Measurements from ENCODE around the gene SKIC8.

The SKIC8 gene

GRCh38 chr15:78299101-78299930 lies at the start of gene SKIC8:
SKIC8 (minus strand) TSS chr15:78299609; CDS start chr15:78295686, 3,923 bp downstream.
- peak; percentile 97 for DNase-seq

GRCh38 chr15:78347586-78348543 lies 48.5 kb upstream of the SKIC8 start:
- DNase-seq: no peak

- DNase-seq: no peak
Measured at GRCh38 chr15:78345396-78346125, 46.2 kb upstream of the SKIC8 start.

GRCh38 chr15:78343276-78344060 lies 44.1 kb upstream of the SKIC8 start:
- peak; percentile 21 for DNase-seq

- DNase-seq: peak; percentile 13
Measured at GRCh38 chr15:78342021-78342420, 42.6 kb upstream of the SKIC8 start.

- peak; percentile 42 for DNase-seq
Measured at GRCh38 chr15:78341057-78341987, 41.9 kb upstream of the SKIC8 start.

GRCh38 chr15:78340231-78341056 lies 41.0 kb upstream of the SKIC8 start, which contains the start of gene CRABP1:
CRABP1 (plus strand) TSS chr15:78340353; CDS start chr15:78340429, 76 bp downstream.
- DNase-seq: peak; percentile 41

- DNase-seq: no peak
Measured at GRCh38 chr15:78339559-78339958, 40.1 kb upstream of the SKIC8 start.

GRCh38 chr15:78338781-78339180 lies 39.4 kb upstream of the SKIC8 start:
- no peak for DNase-seq

GRCh38 chr15:78335985-78336384 lies 36.6 kb upstream of the SKIC8 start:
- no peak for DNase-seq

GRCh38 chr15:78334845-78335244 lies 35.4 kb upstream of the SKIC8 start:
- DNase-seq: no peak

GRCh38 chr15:78329625-78330024 lies 30.2 kb upstream of the SKIC8 start:
- no peak for DNase-seq

GRCh38 chr15:78327466-78327865 lies 28.1 kb upstream of the SKIC8 start:
- DNase-seq: no peak

- no peak for DNase-seq
Measured at GRCh38 chr15:78325092-78325843, 25.9 kb upstream of the SKIC8 start.

- no peak for DNase-seq
Measured at GRCh38 chr15:78324144-78324543, 24.7 kb upstream of the SKIC8 start.

- DNase-seq: no peak
Measured at GRCh38 chr15:78323693-78324092, 24.3 kb upstream of the SKIC8 start.

GRCh38 chr15:78322724-78323521 lies 23.5 kb upstream of the SKIC8 start:
- DNase-seq: no peak

GRCh38 chr15:78322243-78322642 lies 22.8 kb upstream of the SKIC8 start:
- DNase-seq: no peak

Measured in NCI-H2171 treated with DMSO at 0.1 percent for 48 hours (cell line).